UCSD-AML1 (cell line): Measurements from ENCODE around the gene PANK4.
A peak's percentile ranks its signal among the peaks of the same experiment; 100 is the strongest.

ENCODE experiments used
- DNase-seq: peaks from one replicate; lab custom pipeline; 2025; ENCODE audit not compliant: unreplicated experiment; lab: John Stamatoyannopoulos, UW

PANK4 gene

DNA sequence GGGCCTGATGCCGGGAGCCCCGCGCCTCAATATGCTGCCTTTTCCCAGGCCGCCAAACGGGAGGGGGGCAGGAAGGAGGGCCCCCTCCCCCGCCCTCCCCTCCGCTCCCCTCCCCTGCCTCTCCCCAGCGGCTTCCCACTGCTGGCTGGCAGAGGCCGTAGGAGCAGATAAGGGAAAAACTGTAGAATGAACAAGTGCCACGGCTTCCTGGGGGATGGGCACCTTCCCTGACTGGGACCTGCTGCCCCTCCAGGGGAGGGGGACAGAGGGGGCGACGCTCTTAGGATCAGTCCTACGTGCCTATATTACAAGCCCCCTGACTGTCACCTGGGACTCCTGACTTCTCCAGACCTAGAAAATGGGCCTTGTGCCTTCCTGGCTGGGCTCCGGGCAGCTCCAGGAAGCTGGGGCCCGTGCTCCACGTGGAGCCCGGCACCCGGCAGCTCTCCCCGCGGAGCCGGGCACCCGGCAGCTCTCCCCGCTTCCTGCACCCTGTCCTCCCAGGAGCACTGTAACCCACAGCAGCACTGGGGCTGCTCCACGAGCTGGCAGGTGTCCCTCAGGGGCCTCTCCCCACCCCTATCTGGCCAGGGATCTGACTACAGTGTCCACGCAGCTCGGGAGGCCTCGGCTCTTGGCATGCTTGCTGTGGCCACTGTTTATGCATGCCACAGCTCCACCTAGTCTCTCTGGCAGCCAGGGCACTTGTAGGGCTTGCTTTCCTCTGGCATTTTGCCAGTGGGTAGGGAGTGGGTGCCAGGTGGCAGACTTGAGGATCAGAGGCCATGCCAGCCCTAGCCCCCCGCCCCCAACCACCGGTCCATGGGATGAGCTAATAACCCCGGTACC is 4.3 kb upstream of the PANK4 start:
- peak; percentile 68 for DNase-seq

DNA sequence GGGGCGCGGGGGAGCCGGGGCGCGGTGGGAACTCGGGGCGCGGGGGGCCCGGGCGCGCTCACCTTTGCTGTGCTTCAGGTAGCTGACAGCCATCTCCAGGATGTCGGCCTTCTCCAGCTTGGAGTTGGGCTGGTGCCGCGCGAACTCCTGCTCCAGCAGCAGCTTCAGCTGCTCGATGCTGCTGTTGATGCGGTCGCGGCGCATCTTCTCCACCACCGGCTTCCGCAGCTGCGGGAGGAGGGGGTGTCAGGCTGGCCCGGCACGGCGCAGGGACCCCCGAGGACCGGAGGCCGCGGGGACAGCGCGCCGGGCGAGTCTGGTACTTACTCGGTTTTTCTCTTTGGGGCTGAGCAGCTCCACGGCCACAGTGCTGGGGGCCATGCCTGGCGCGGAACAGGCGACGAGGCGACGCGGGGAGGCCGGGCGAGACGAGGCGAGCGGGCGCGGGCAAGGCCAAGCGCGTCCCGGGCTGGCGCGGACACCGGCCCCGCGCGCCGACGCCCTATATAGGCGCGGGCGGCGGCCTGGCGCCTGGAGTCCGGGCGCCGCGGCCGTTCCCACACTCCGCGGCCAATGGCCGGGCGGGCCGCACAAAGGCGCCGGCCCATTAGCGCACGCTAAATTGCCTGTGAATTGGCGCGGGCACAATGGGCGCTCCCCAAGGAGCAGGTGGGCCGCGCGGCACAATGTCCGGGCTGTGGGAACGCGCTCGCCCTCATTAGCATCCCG is 3.6 kb upstream of the PANK4 start, which contains the start of gene HES5:
Gene HES5 (minus strand): TSS at position 480 of the 729 bp plus-strand sequence. CDS start 99 bp downstream, at position 381.
- DNase-seq: no peak

DNA sequence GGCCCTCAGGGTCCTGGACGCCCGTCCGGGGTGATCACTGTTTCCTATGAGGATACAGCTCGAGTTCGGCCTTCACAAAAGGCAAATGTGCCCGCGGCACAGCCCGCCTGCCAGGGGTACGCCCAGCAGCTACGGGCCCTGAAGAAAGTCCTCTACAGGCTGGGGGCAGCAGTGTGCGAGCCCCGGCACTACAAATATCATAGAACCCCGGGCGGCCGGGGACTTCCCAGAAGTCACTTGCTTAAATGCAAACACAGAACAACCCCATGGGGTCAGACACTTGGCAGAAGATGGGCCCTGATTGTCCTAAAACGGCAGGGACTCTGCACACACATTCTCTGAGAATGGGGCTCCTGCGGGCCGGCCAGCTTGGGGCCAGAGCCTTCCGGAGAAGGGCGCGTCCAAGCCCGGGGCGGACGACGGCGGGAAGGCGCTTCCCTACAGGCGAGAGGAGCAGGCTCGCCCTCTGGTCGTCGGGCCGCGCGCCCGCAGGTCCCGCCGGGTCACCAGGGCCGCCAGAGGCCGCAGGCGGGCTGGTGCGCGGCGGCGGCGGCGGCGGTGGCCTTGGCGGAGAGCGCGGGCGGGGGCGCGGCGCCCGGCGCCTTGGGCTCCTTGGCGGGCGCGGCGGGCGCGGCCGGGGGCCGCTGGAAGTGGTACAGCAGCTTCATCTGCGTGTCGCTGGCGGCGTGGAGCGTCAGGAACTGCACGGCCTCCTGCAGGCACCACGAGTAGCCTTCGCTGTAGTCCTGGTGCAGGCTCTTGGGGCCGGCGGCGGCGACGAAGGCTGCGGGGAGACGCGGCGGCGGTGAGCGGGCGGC is 2.8 kb upstream of the PANK4 start:
- DNase-seq: no peak

- DNase-seq: no peak
These were observed 2.2 kb upstream of the PANK4 start for GRCh38 chr1:2528611-2528965.

- DNase-seq: no peak
These were observed 1.6 kb upstream of the PANK4 start for GRCh38 chr1:2528016-2528415.

- no peak for DNase-seq
These were observed 1.1 kb upstream of the PANK4 start for GRCh38 chr1:2527556-2527860.

GRCh38 chr1:2526824-2527555 is 594 bp upstream of the PANK4 start:
- DNase-seq: no peak

GRCh38 chr1:2525572-2525919 is 850 bp downstream of the PANK4 start:
- no peak for DNase-seq

DNA sequence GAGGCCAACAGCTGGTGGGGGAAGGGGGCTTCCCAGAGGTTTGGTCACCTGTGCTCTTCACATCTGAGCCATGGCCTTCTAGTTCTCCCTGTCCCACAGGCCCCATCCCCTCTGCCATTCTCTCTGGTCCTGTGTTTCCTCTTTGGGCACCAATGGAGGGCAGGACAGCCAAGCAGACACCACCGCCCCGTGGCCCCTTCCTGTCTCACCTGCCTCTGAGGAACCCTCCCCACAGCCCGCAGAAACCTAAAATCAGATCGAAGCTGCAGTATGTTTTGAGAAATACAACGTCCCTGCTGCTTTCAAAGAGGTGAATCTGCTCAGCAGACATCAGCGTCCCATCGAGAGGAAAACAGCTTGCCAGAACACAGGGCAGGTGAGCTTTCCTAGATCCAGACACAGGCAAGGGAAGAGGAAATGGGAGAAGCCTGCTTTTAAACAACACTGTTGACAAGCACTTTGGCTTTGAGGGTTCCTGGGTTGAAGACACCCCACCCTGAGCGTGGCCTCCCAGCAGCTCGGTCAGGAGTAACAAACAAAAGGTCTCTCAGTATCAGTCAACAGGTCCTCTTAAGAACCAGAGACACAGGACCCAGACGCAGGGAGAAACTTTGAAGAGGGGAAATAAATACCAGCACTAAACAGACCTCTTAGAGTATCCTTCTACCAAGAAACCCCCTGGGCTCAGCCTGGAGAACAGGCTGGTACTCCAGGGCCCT is 2.3 kb downstream of the PANK4 start:
- DNase-seq: no peak

- DNase-seq: no peak
These were observed 3.1 kb downstream of the PANK4 start for GRCh38 chr1:2523191-2523890.

DNA sequence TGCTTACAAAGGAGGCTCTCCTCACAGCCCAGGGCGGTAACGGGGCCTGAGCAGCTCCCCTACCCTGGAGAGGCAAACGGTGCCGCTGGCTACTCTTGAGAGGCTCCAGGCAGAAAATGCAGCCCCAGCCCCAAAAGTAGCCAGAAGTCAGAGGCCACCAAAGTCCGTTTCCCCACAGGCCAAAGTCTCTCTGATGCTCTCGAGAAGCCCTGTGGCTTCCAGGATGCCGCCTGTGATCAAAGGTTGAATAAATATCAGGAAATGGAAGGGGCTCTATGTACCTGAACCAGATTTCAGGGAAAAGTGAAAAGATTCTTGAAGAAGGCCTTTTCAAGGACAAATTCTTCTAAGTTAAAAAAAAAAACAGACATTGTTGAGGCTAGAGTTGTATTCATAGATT is 4.2 kb downstream of the PANK4 start:
- no peak for DNase-seq

GRCh38 chr1:2520806-2521205 is 5.6 kb downstream of the PANK4 start:
- no peak for DNase-seq

GRCh38 chr1:2520206-2520605 is 6.2 kb downstream of the PANK4 start:
- DNase-seq: no peak

DNA sequence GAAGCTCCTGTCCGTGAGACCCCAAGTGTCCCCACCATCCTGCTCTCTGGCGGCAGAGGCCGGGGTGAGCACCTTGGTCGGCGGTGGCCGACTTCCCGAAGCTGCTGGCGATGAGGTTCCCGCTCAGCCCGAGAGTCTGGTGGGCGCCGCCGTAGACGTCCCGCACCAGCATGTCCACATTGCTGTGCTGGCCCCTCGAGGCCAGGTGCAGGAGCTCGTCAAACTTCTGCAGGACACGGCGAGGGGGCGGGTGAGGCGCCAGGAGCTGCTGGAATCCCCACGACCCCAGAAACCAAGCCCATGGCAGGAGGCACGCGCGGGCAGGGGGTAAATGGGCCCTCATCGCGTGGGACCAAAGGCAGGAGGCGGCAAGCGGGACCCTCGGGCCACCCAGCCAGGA is 6.7 kb downstream of the PANK4 start:
- DNase-seq: no peak

GRCh38 chr1:2519029-2519685 is 7.2 kb downstream of the PANK4 start:
- no peak for DNase-seq

GRCh38 chr1:2518528-2518927 is 7.9 kb downstream of the PANK4 start:
- DNase-seq: no peak

DNA sequence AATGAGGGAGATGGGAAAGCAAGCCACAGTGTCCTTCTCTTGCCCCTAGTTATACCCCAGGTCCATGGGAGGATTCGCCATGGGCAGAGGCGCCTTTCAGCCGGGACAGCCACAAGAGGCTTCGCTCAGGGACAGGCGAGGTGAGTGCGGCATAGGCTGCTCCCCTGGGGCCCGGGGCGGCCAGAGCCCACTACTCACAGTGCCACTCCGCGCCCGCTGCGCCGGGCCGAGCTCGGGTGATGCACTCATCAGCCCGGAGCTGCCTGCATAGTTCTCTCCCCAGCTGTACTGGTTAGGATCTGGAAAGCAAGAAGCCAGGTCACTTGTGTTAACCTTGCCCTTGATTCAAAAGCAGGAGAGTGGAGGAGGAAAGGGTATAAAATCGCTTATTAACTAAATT is 8.4 kb downstream of the PANK4 start:
- DNase-seq: no peak

GRCh38 chr1:2516946-2517345 is 9.4 kb downstream of the PANK4 start:
- DNase-seq: no peak

DNA sequence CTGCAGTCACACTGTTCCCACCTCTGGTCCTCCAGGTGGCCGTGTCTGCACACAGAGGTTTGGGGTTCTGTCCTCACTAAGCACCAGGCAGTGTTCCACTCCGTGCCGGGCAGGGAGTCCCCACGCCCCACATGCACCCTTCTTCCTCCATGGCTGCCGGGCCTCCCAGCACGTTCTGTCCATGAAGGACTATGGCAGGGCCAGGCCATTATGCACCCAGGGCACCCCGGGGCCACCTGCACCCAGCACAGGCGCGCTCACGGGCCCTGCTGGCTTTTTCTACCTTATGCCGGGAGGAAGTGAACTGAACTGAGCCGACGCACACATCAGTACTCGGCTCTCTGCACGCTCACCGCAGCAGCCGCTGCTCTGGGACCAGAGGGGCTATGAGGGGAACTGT is 10.3 kb downstream of the PANK4 start:
- no peak for DNase-seq

DNA sequence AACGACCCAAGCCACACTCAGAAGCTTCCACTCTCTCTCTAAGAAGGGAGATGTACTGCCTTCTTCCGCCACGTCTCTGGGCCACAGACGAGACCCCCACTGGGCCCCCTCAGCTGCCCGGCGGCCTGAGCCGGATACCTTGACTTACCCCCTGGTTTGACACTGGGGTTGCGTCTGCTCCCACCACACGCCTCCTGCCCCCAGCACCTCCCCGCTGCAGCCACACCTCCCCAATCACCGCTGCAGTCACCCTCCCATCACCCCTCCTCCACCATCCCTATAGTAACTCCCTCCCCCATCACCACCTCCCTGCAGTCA is 10.7 kb downstream of the PANK4 start:
- no peak for DNase-seq
